ENCODE measurements around the gene ADAMTS17.

Gene ADAMTS17

DNA sequence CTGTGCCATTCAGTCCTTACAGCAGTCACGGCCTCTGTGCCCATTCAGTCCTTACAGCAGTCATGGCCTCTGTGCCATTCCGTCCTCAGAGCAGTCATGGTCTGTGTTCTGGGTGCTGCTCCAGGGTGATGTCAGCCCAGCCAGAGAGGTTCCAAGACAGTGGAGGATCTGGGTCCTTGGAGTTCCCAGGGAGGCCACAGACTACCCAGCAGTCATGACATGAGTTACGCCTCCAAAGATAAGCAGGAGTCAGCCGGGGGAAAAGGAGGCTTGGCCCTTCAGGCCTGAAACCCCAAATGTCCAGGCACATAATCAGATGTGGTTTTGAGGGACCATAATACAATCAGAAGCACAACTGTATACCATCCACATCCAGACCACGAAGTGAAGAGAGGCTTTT is 115.7 kb downstream of the ADAMTS17 start:
- no peak for TF ChIP-seq TEAD4 (IDR thresholded peaks at IDR 0.05)
- no peak for TF ChIP-seq YY1 (IDR thresholded peaks at IDR 0.05; ENCODE audit: low read depth)
- no peak for TF ChIP-seq EGR1 (IDR thresholded peaks at IDR 0.05)
- TF ChIP-seq ZBTB7A (IDR thresholded peaks at IDR 0.05; ENCODE audit: low read depth): no peak
- TF ChIP-seq FOXM1 (IDR thresholded peaks at IDR 0.05; ENCODE audit: borderline replicate concordance, low read depth): no peak
- no peak for TF ChIP-seq NFIC (IDR thresholded peaks at IDR 0.05)

- TF ChIP-seq YY1 (IDR thresholded peaks at IDR 0.05; ENCODE audit: low read depth) (no peak), EGR1 (IDR thresholded peaks at IDR 0.05) (no peak), TAF1 (IDR thresholded peaks at IDR 0.05; ENCODE audit: low read depth) (no peak), TCF12 (IDR thresholded peaks at IDR 0.05; ENCODE audit: low read depth) (no peak), CREB1 (IDR thresholded peaks at IDR 0.05; ENCODE audit: low read depth) (no peak), EP300 (IDR thresholded peaks at IDR 0.05; ENCODE audit: borderline replicate concordance) (no peak), ZBTB7A (IDR thresholded peaks at IDR 0.05; ENCODE audit: low read depth) (no peak), NFIC (IDR thresholded peaks at IDR 0.05) (no peak), MAX (IDR thresholded peaks at IDR 0.05) (no peak), CEBPB (IDR thresholded peaks at IDR 0.05) (no peak), TEAD4 (IDR thresholded peaks at IDR 0.05) (no peak), RAD21 (IDR thresholded peaks at IDR 0.05; ENCODE audit: low read depth) (no peak), FOXM1 (IDR thresholded peaks at IDR 0.05; ENCODE audit: borderline replicate concordance, low read depth) (no peak)
- TF ChIP-seq, protein P1, sequence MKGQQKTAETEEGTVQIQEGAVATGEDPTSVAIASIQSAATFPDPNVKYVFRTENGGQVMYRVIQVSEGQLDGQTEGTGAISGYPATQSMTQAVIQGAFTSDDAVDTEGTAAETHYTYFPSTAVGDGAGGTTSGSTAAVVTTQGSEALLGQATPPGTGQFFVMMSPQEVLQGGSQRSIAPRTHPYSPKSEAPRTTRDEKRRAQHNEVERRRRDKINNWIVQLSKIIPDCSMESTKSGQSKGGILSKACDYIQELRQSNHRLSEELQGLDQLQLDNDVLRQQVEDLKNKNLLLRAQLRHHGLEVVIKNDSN (IDR thresholded peaks at IDR 0.05): no peak
- TF ChIP-seq, protein P2, sequence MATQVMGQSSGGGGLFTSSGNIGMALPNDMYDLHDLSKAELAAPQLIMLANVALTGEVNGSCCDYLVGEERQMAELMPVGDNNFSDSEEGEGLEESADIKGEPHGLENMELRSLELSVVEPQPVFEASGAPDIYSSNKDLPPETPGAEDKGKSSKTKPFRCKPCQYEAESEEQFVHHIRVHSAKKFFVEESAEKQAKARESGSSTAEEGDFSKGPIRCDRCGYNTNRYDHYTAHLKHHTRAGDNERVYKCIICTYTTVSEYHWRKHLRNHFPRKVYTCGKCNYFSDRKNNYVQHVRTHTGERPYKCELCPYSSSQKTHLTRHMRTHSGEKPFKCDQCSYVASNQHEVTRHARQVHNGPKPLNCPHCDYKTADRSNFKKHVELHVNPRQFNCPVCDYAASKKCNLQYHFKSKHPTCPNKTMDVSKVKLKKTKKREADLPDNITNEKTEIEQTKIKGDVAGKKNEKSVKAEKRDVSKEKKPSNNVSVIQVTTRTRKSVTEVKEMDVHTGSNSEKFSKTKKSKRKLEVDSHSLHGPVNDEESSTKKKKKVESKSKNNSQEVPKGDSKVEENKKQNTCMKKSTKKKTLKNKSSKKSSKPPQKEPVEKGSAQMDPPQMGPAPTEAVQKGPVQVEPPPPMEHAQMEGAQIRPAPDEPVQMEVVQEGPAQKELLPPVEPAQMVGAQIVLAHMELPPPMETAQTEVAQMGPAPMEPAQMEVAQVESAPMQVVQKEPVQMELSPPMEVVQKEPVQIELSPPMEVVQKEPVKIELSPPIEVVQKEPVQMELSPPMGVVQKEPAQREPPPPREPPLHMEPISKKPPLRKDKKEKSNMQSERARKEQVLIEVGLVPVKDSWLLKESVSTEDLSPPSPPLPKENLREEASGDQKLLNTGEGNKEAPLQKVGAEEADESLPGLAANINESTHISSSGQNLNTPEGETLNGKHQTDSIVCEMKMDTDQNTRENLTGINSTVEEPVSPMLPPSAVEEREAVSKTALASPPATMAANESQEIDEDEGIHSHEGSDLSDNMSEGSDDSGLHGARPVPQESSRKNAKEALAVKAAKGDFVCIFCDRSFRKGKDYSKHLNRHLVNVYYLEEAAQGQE (IDR thresholded peaks at IDR 0.05; ENCODE audit: low read depth): no peak
These were observed 117.3 kb downstream of the ADAMTS17 start for GRCh38 chr15:100224206-100225185.

DNA sequence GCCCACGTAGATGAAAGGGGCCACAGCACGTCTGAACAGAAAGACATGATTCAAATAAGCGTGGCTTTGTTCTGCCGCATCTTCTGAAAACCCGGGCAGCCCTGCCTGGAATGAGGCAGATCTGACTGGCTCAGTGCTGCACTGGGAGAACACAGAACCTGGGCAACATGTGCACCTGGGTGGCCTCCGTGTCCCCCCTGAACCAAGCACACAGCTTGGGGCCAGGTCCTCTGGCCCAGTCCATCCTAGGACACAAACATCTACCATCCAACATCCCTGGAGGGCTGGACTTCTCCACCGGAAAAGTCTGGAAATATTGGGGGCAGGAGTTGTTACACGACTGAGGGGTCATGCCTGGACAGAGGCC is 119.4 kb downstream of the ADAMTS17 start:
- TF ChIP-seq YY1 (IDR thresholded peaks at IDR 0.05; ENCODE audit: low read depth) (no peak), ZBTB7A (IDR thresholded peaks at IDR 0.05; ENCODE audit: low read depth) (no peak), EGR1 (IDR thresholded peaks at IDR 0.05) (no peak), MAX (IDR thresholded peaks at IDR 0.05) (no peak), TCF12 (IDR thresholded peaks at IDR 0.05; ENCODE audit: low read depth) (no peak)

DNA sequence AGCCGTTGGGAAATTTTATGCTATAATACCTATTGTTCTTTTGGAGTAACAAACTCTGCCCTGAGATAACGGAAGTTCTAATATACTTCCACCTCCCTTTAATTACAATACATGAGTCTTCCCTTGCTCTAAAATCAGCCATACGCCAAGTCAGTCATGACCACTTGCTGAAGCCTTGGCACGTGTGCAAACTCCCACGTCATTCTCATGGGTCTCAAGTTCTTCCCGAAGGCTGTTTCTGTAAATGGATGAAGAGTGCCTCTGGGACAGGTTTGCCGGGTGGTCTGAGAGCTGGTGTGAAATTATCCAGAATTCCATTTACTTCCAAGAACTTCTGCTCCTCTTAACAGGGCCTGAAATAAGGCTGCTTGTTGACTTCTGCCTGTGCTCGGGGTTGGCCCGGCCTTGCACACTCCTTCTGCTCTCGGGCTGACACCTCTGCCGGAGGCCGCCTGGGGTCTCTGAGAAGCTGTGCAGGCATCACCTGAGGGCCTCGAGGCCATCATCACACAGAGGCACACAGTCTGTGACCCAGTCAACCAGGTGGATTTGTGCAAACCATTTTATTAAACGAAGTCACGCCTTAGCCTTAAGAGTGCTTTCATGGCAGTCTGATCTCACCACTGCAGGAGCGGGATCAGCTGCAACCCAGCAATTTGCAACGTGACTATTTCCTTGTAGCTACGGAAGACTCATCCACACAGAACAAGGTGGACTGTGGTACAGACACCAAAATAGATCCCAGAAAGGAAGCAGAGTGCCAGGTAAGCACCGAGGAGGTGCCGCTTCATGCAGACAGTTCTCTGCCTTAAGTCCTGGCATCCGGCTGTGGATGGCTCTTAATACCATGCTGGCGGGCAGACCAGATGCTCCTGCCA is 120.1 kb downstream of the ADAMTS17 start:
- no peak for TF ChIP-seq TEAD4 (IDR thresholded peaks at IDR 0.05)
- TF ChIP-seq TCF12 (IDR thresholded peaks at IDR 0.05; ENCODE audit: low read depth): no peak
- TF ChIP-seq RAD21 (IDR thresholded peaks at IDR 0.05; ENCODE audit: low read depth): no peak
- no peak for TF ChIP-seq CREB1 (IDR thresholded peaks at IDR 0.05; ENCODE audit: low read depth)
- TF ChIP-seq CEBPB (IDR thresholded peaks at IDR 0.05): no peak
- TF ChIP-seq, protein P2 (IDR thresholded peaks at IDR 0.05; ENCODE audit: low read depth): no peak
- TF ChIP-seq YY1 (IDR thresholded peaks at IDR 0.05; ENCODE audit: low read depth): no peak
- TF ChIP-seq, protein P1 (IDR thresholded peaks at IDR 0.05): no peak

DNA sequence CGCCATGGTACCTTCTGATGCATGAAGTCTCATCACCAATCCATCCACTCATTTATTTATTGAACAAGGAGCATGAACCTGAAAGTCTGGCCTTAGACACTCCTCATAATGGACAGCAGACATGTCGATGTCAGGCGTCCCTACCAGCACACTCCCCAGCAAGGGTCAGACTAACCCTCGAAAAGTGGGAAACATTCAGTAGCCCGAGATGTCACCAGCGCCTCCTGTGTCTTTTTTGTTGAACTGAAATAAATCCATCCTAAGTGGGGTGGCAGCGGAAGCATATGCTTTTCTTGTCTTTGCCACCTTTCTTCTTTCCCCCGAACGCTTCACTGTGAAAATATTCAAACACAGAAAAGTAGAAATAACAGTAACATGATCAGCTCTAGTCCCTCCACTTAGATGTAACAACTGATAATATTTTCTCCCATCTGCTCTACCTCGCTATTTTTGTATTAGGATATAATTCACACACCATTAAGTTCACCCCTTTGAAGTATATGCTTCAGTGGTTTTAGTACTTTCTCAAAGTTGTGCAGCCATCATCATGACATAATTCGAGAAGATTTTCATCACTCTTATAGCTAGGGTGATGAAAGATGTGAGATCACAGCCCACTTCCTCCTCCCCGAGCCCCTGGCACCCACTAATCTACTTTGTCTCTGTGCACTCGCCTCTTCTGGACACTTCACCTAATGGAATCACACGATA is 121.6 kb downstream of the ADAMTS17 start:
- TF ChIP-seq TCF12 (IDR thresholded peaks at IDR 0.05; ENCODE audit: low read depth) (no peak), RAD21 (IDR thresholded peaks at IDR 0.05; ENCODE audit: low read depth) (no peak), CEBPB (IDR thresholded peaks at IDR 0.05) (no peak), EP300 (IDR thresholded peaks at IDR 0.05; ENCODE audit: borderline replicate concordance) (no peak), NFIC (IDR thresholded peaks at IDR 0.05) (no peak), FOXM1 (IDR thresholded peaks at IDR 0.05; ENCODE audit: borderline replicate concordance, low read depth) (no peak), MAX (IDR thresholded peaks at IDR 0.05) (no peak), TEAD4 (IDR thresholded peaks at IDR 0.05) (no peak), ZBTB7A (IDR thresholded peaks at IDR 0.05; ENCODE audit: low read depth) (no peak)
- TF ChIP-seq, protein P2 (IDR thresholded peaks at IDR 0.05; ENCODE audit: low read depth): no peak

Data from Ishikawa (cell line).